Stimulated activated CD4-positive, alpha-beta T cell treated with anti-CD3 and anti-CD28 coated beads, Interleukin-2, amount 100 ng/mL, for 24 hours (primary cell): ENCODE data around the gene TNFAIP3.

Experiments
- DNase-seq, 2 donors: peaks; one replicate each; pipeline ENCODE4 v3.0.0-alpha.2; 2020

Gene TNFAIP3

GRCh38 chr6:137904822-137905617 is 38.0 kb downstream of the TNFAIP3 start:
- DNase-seq = peak; percentile 87

GRCh38 chr6:137906020-137906472 is 39.0 kb downstream of the TNFAIP3 start:
- no peak for DNase-seq

- DNase-seq = no peak
Measured at GRCh38 chr6:137907170-137907569, 40.1 kb downstream of the TNFAIP3 start.

GRCh38 chr6:137909533-137909932 is 42.5 kb downstream of the TNFAIP3 start:
- no peak for DNase-seq

GRCh38 chr6:137910424-137910834 is 43.4 kb downstream of the TNFAIP3 start:
- DNase-seq = no peak

- no peak for DNase-seq
Measured at GRCh38 chr6:137910843-137911456, 43.9 kb downstream of the TNFAIP3 start.

- no peak for DNase-seq
Measured at GRCh38 chr6:137911675-137912191, 44.7 kb downstream of the TNFAIP3 start.

GRCh38 chr6:137912813-137913212 is 45.8 kb downstream of the TNFAIP3 start:
- DNase-seq = no peak

- no peak for DNase-seq
Measured at GRCh38 chr6:137913434-137913833, 46.4 kb downstream of the TNFAIP3 start.

- DNase-seq = no peak
Measured at GRCh38 chr6:137913996-137914529, 47.0 kb downstream of the TNFAIP3 start.

- DNase-seq = no peak
Measured at GRCh38 chr6:137914530-137915193, 47.6 kb downstream of the TNFAIP3 start.

GRCh38 chr6:137915790-137916189 is 48.7 kb downstream of the TNFAIP3 start:
- no peak for DNase-seq

GRCh38 chr6:137917551-137918325 is 50.7 kb downstream of the TNFAIP3 start:
- DNase-seq = no peak

GRCh38 chr6:137919502-137919823 is 52.4 kb downstream of the TNFAIP3 start:
- no peak for DNase-seq

GRCh38 chr6:137919837-137920730 is 53.0 kb downstream of the TNFAIP3 start:
- no peak for DNase-seq

GRCh38 chr6:137921823-137922222 is 54.8 kb downstream of the TNFAIP3 start:
- no peak for DNase-seq

- DNase-seq = no peak
Measured at GRCh38 chr6:137923866-137924653, 57.0 kb downstream of the TNFAIP3 start.

GRCh38 chr6:137925141-137925698 is 58.2 kb downstream of the TNFAIP3 start:
- DNase-seq = no peak

- DNase-seq = peak; percentile 42 to 51
Measured at GRCh38 chr6:137926207-137926731, 59.2 kb downstream of the TNFAIP3 start.

- no peak for DNase-seq
Measured at GRCh38 chr6:137926985-137927384, 59.9 kb downstream of the TNFAIP3 start.
